ENCODE measurements around the gene BMP6. TPM values are rescaled to one million over a fixed set of nuclear protein-coding genes. Genes with fewer than 3 reads are reported as not detected.
A peak's percentile ranks its signal among the peaks of the same experiment; 100 is the strongest.

Gene BMP6
- total and polyA plus RNA-seq, 2 donors (not counting 3 experiments of a cell fraction or from before 2014, with no cell fraction given), result 221 to 276 TPM

DNA sequence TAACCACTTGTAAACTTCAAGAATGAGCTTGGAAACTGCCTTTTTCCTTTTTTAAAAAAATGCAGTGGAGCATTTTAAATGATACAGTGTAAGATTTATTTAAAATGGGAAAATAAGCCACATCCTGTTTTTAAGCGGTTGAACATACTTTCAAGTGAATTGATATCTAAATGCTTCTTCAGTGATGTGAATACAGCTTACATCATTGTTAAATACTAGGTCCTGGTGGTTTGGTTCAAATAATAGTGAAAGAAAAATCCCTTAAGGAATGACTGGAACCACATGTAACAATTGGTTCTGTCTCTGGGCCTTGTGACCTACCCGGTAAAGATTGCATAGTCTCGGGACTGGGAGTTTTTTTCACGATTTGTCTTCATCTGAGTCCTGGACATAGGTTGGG is 44.2 kb downstream of the BMP6 start:
- no TSS peak for BruUV-seq (replicated peaks)
- ChIA-PET CTCF (interaction anchor here (0.6 to 2.1 kb wide), 3 partner anchors 9 to 791 kb away, joined by 4 to 6 read pairs (median 4); no protein-coding TSS in a partner anchor), POLR2A (no interaction called here)
- TF ChIP-seq POLR2AphosphoS5 (IDR thresholded peaks at IDR 0.05; ENCODE audit: insufficient read depth, low read depth, low read length) (no peak), MYC (IDR thresholded peaks at IDR 0.05; ENCODE audit: low read depth, low read length) (no peak), GATA2 (IDR thresholded peaks at IDR 0.05; ENCODE audit: insufficient read depth, insufficient read length, low read depth, low read length) (no peak)
- Histone ChIP-seq H2AFZ (ENCODE audit: low read depth, low read length) (no peak overlapping the region), H3K27ac (ENCODE audit: insufficient read depth, low read depth, low read length) (peak overlapping the region; percentile 40), H3K9ac (replicated peaks; ENCODE audit: extremely low read depth, insufficient read depth, low read length) (no peak overlapping the region), H3K27me3 (ENCODE audit: control insufficient read depth in 2 of 2, insufficient read depth in 2 of 2, low read length in 2 of 2) (no peaks in the 10 kb centered on the region), H3K4me3 (replicated peaks in 1 of 3; ENCODE audit: insufficient read depth in 1 of 3, low read depth in 1 of 3, low read length in 3 of 3) (no peak overlapping the region), H3K9me1 (replicated peaks; ENCODE audit: control insufficient read depth, extremely low read depth, insufficient read depth, low read length) (no peaks in the 10 kb centered on the region), H3K9me3 (replicated peaks; ENCODE audit: control insufficient read depth, insufficient read depth, low read length) (no peaks in the 10 kb centered on the region), H3K79me2 (ENCODE audit: control insufficient read depth, insufficient read depth, low read length) (peaks cover 99% of the 10 kb centered on the region), H3K4me1 (ENCODE audit: control insufficient read depth, extremely low read depth, insufficient read depth, low read length) (peaks cover 71% of the 10 kb centered on the region), H3K36me3 (ENCODE audit: control insufficient read depth in 2 of 2, extremely low read depth in 1 of 2, insufficient read depth in 2 of 2, low read length in 2 of 2) (peaks cover 25 to 35% of the 10 kb centered on the region in 2 experiments), H3K4me2 (ENCODE audit: insufficient read depth, low read length) (no peak overlapping the region), H4K20me1 (replicated peaks; ENCODE audit: control insufficient read depth, extremely low read depth, insufficient read depth, low read length) (peaks cover 21% of the 10 kb centered on the region)
- FAIRE-seq, result peak; percentile 15
- intact Hi-C loops (cut with micrococcal nuclease), result no loop called here
- DNase-seq (ENCODE audit: low read depth, low spot score), result no peak
- dilution Hi-C loops (cut with MboI; ENCODE audit: extremely low pct_ligation_motif_present, low sequenced_read_pairs), result no loop called here

DNA sequence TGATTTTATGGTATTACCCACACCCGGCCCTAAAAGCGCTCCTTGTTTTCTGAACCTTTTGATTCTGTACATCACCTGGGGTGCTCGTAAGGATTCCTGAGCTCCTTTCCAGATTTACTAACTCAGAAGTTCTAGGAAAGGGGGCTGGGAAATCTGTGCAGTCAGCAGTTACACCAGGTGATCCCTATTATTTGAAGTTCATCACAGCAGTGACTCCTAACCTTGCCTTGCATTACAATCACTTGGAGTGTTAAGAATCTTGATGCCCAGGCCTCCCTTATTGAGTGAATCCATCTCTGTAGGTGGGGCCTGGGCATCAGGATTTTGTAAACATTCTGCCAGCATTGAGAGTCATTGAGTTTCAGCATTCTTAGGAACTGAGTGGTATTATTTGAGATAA is 44.7 kb downstream of the BMP6 start:
- dilution Hi-C loops (cut with MboI; ENCODE audit: extremely low pct_ligation_motif_present, low sequenced_read_pairs), result no loop called here
- H3K4me3 ChIP-seq (replicated peaks in 1 of 3; ENCODE audit: insufficient read depth in 1 of 3, low read depth in 1 of 3, low read length in 3 of 3), result no peak overlapping the region
- H4K20me1 ChIP-seq (replicated peaks; ENCODE audit: control insufficient read depth, extremely low read depth, insufficient read depth, low read length), result peaks cover 26% of the 10 kb centered on the region
- POLR2A ChIA-PET, result no interaction called here
- no peak overlapping the region for H2AFZ ChIP-seq (ENCODE audit: low read depth, low read length)
- TF ChIP-seq JUN (IDR thresholded peaks at IDR 0.05; ENCODE audit: borderline replicate concordance, insufficient read depth, insufficient read length, low read depth), result no peak
- TF ChIP-seq EZH2 (IDR thresholded peaks at IDR 0.05; ENCODE audit: borderline replicate concordance, low read depth, low read length, severe bottlenecking), result no peak
- no peak for TF ChIP-seq GATA2 (IDR thresholded peaks at IDR 0.05; ENCODE audit: insufficient read depth, insufficient read length, low read depth, low read length)
- TF ChIP-seq, protein P1, sequence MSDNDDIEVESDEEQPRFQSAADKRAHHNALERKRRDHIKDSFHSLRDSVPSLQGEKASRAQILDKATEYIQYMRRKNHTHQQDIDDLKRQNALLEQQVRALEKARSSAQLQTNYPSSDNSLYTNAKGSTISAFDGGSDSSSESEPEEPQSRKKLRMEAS (IDR thresholded peaks at IDR 0.05; ENCODE audit: insufficient read depth, insufficient read length), result no peak
- TF ChIP-seq FOS (IDR thresholded peaks at IDR 0.05; ENCODE audit: borderline replicate concordance, insufficient read depth, low read length), result no peak
- TF ChIP-seq MYC (IDR thresholded peaks at IDR 0.05; ENCODE audit: low read depth, low read length), result no peak
- peak overlapping the region; percentile 40 for H3K27ac ChIP-seq (ENCODE audit: insufficient read depth, low read depth, low read length)
- FAIRE-seq, result no peak
- H3K79me2 ChIP-seq (ENCODE audit: control insufficient read depth, insufficient read depth, low read length), result peaks cover 99% of the 10 kb centered on the region
- no peaks in the 10 kb centered on the region for H3K9me1 ChIP-seq (replicated peaks; ENCODE audit: control insufficient read depth, extremely low read depth, insufficient read depth, low read length)
- peaks cover 67% of the 10 kb centered on the region for H3K4me1 ChIP-seq (ENCODE audit: control insufficient read depth, extremely low read depth, insufficient read depth, low read length)
- CTCF ChIA-PET, result interaction anchor here (0.6 to 2.1 kb wide), 3 partner anchors 10 to 791 kb away, joined by 4 to 6 read pairs (median 4); no protein-coding TSS in a partner anchor
- no peak overlapping the region for H3K9ac ChIP-seq (replicated peaks; ENCODE audit: extremely low read depth, insufficient read depth, low read length)
- H3K36me3 ChIP-seq (ENCODE audit: control insufficient read depth in 2 of 2, extremely low read depth in 1 of 2, insufficient read depth in 2 of 2, low read length in 2 of 2), result peaks cover 26 to 31% of the 10 kb centered on the region in 2 experiments
- no peaks in the 10 kb centered on the region for H3K9me3 ChIP-seq (replicated peaks; ENCODE audit: control insufficient read depth, insufficient read depth, low read length)
- H3K27me3 ChIP-seq (ENCODE audit: control insufficient read depth in 2 of 2, insufficient read depth in 2 of 2, low read length in 2 of 2), result no peaks in the 10 kb centered on the region
- H3K4me2 ChIP-seq (ENCODE audit: insufficient read depth, low read length), result no peak overlapping the region
- no peak for DNase-seq (ENCODE audit: low read depth, low spot score)
- intact Hi-C loops (cut with micrococcal nuclease), result no loop called here
- BruUV-seq (replicated peaks), result no TSS peak

Data from endothelial cell of umbilical vein (primary cell).